K562 (cell line): Measurements from ENCODE around the gene EVI5L. TPM values are rescaled to one million over a fixed set of nuclear protein-coding genes. Genes with fewer than 3 reads are reported as not detected.

ENCODE experiments used
- ATAC-seq: fragments of 200-7000 bp; cut with Tn5 transposase; 3 replicates; pipeline ENCODE4 v1.9.1; 2020; ENCODE audit warnings: moderate library complexity
- BruUV-seq: library from RNA; stranded (reverse); fragments of 400-500 nt; replicated peaks from 2 replicates; lab custom pipeline; 2021; lab: Mats Ljungman, UMichigan
- CTCF ChIA-PET: fragments of 300-600 bp; formaldehyde crosslinking; extraction: SDS; loops from one replicate; lab custom pipeline; 2021; ENCODE audit warnings: low intra/inter-chr PET ratio; lab: Yijun Ruan, JAX
- POLR2A ChIA-PET: fragments of 300-600, 350-650 bp; sonication (Branson Sonifier 250); formaldehyde crosslinking; extraction: SDS; loops from one replicate; lab custom pipeline; 2021; ENCODE audit warnings: antibody characterized with exemption, inconsistent platforms; lab: Yijun Ruan, JAX
- DNase-seq, 4 experiments: peaks; one replicate each; pipeline versions ENCODE4 v3.0.0 to v3.0.0-alpha.2; 2011 to 2018; ENCODE audit warnings: low spot score in 3 of 4, mixed read lengths in 3 of 4; ENCODE audit errors: extremely low read depth in 1 of 4
- FAIRE-seq: peaks from 2 replicates; lab custom pipeline; 2011; peaks lifted over from hg19 to GRCh38; lab: Jason Lieb, UNC
- H2AFZ ChIP-seq: 2 replicates; pipeline ENCODE4 v1.6.0; 2011; ENCODE audit warnings: low read depth, low read length, control low read depth, inconsistent platforms
- H3K27ac ChIP-seq: fragments of 200-600 bp; 3 replicates; pipeline ENCODE4 v1.8.0; 2011; ENCODE audit warnings: low read depth, mild to moderate bottlenecking, control low read depth, inconsistent platforms, low read length, moderate library complexity, mixed read lengths; ENCODE audit errors: extremely low read depth
- H3K27me3 ChIP-seq, 2 experiments: fragments of 300-600 bp in 1 of 2; 2 replicates in 1 of 2; 3 replicates in 1 of 2; pipeline versions ENCODE4 v1.6.0 to v1.8.0; 2011; ENCODE audit warnings: inconsistent platforms in 2 of 2, low read length in 2 of 2, mild to moderate bottlenecking in 1 of 2, mixed read lengths in 1 of 2, moderate library complexity in 1 of 2; ENCODE audit not compliant: control insufficient read depth in 2 of 2, insufficient read depth in 2 of 2
- H3K36me3 ChIP-seq: fragments of 300-600 bp; 3 replicates; pipeline ENCODE4 v1.8.0; 2011; ENCODE audit warnings: mild to moderate bottlenecking, low read length, inconsistent platforms; ENCODE audit not compliant: control insufficient read depth, insufficient read depth
- H3K4me1 ChIP-seq, 2 experiments: fragments of 200-600 bp in 1 of 2; replicated peaks in 1 of 2; 2 replicates in 1 of 2; 3 replicates in 1 of 2; pipeline versions ENCODE4 v1.5.1 to v1.8.0; 2011; ENCODE audit warnings: inconsistent platforms in 2 of 2, low read length in 2 of 2, mild to moderate bottlenecking in 1 of 2, mixed read lengths in 1 of 2, moderate library complexity in 1 of 2; ENCODE audit not compliant: control insufficient read depth in 2 of 2, insufficient read depth in 2 of 2
- H3K4me2 ChIP-seq: 2 replicates; pipeline ENCODE4 v1.6.1; 2011; ENCODE audit warnings: low read length, control low read depth, inconsistent platforms, mixed read lengths; ENCODE audit not compliant: insufficient read depth
- H3K4me3 ChIP-seq: fragments of 200-600 bp; sonication (generic), shearing (Covaris generic); 2 replicates; pipeline ENCODE4 v1.5.1; 2016; ENCODE audit warnings: control low read depth, inconsistent platforms
- H3K79me2 ChIP-seq: fragments of 200-600 bp; 3 replicates; pipeline ENCODE4 v1.8.0; 2011; ENCODE audit warnings: low read length, inconsistent platforms; ENCODE audit not compliant: control insufficient read depth, insufficient read depth
- H3K9ac ChIP-seq, 2 experiments: 2 replicates each; pipeline versions ENCODE4 v1.6.0 to v1.6.1; 2011; ENCODE audit warnings: low read depth in 2 of 2, low read length in 2 of 2, control low read depth in 1 of 2, inconsistent platforms in 1 of 2, mild to moderate bottlenecking in 1 of 2, mixed read lengths in 1 of 2; ENCODE audit not compliant: insufficient read depth in 1 of 2
- H3K9me1 ChIP-seq: one replicate; pipeline ENCODE4 v1.6.0; 2011; ENCODE audit warnings: inconsistent platforms, mild to moderate bottlenecking, low read length, moderate library complexity; ENCODE audit not compliant: control insufficient read depth, insufficient read depth
- H3K9me3 ChIP-seq: replicated peaks from 2 replicates; pipeline ENCODE4 v1.5.1; 2011; ENCODE audit warnings: low read depth, low read length, inconsistent platforms; ENCODE audit not compliant: control insufficient read depth, insufficient read depth
- H4K20me1 ChIP-seq: replicated peaks from 2 replicates; pipeline ENCODE4 v1.6.1; 2011; ENCODE audit warnings: low read length, inconsistent platforms, mixed read lengths; ENCODE audit not compliant: control insufficient read depth, insufficient read depth
- ESRRA ChIP-seq: fragments of 450-650 bp; IDR thresholded peaks from 2 replicates; pipeline ENCODE4 v1.6.1; 2014; ENCODE audit warnings: low read depth, mild to moderate bottlenecking, moderate library complexity, borderline replicate concordance
- RBM15 ChIP-seq: fragments of 200-400 bp; formaldehyde crosslinking; IDR thresholded peaks from 2 replicates; pipeline ENCODE4 v1.6.1; 2018; ENCODE audit warnings: mild to moderate bottlenecking, low read length, moderate library complexity; ENCODE audit not compliant: insufficient read depth
- UBTF ChIP-seq, 2 experiments: IDR thresholded peaks; 2 replicates each; pipeline ENCODE4 v1.6.1; 2012; ENCODE audit warnings: improper control_type of control experiment in 2 of 2, low read depth in 2 of 2, low read length in 2 of 2, borderline replicate concordance in 1 of 2
- ZNF717 ChIP-seq: fragments of 250-450 bp; sonication (Bioruptor Pico); IDR thresholded peaks from 2 replicates; pipeline ENCODE4 v1.5.0; 2021
- WGBS: fragments of 100-300 bp; shearing (Covaris generic); methylation state at CpG from one replicate; pipeline ENCODE4 v1.1.6; 2016; ENCODE audit warnings: low coverage, mixed read lengths; ENCODE audit not compliant: insufficient coverage; ENCODE audit errors: missing lambda C conversion rate; 5-methylcytosine and 5-hydroxymethylcytosine counted together
- in situ Hi-C: fragments of 300-500 bp; cut with MboI; formaldehyde crosslinking; loops from 4 replicates; pipeline ENCODE4 v1.15.0; 2018; ENCODE audit warnings: inconsistent platforms, mixed read lengths
- intact Hi-C: fragments of 100-400 bp; cut with micrococcal nuclease; formaldehyde crosslinking; loops from 2 replicates; pipeline ENCODE4 v1.14.2; 2022
- polyA plus RNA-seq, 8 experiments: library from polyadenylated mRNA; depleted of rRNA in 4 of 8; stranded (reverse) in 5 of 8; unstranded in 3 of 8; fragments of >200 nt; fragmentation: Nextera tagmentation in 2 of 8; fragmentation: Illumina TruSeq in 1 of 8; extraction: Ambion mirVana in 2 of 8; extraction: Trizol in 1 of 8; gene quantifications; 2 replicates each; pipeline versions ENCODE4 v1.2.1 to v1.2.3, GENCODE V29; 2011 to 2014; ENCODE audit warnings: inconsistent platforms in 1 of 8, missing spikeins in 1 of 8
- total RNA-seq, 7 experiments: library from RNA; depleted of rRNA in 6 of 7; stranded (reverse); fragments of >200 nt in 6 of 7; fragmentation: Illumina TruSeq in 2 of 7; extraction: Trizol in 2 of 7; gene quantifications; 2 replicates each; pipeline versions ENCODE4 v1.2.1 to v1.2.3, GENCODE V29; 2011 to 2021; ENCODE audit warnings: low replicate concordance in 1 of 7

The EVI5L gene
- total and polyA plus RNA-seq, 9 of the 15 experiments (the other 6 are each of a cell fraction or from before 2014, with no cell fraction given), result 0.69 to 1.8 (median 1.2) TPM; not detected in 2

GRCh38 chr19:7900401-7900870, 70.4 kb downstream of the EVI5L start (continued):
- TF ChIP-seq UBTF (IDR thresholded peaks at IDR 0.05; ENCODE audit: borderline replicate concordance in 1 of 2, low read depth in 2 of 2, low read length in 2 of 2) (no peak), RBM15 (no peak), ESRRA (no peak)

DNA sequence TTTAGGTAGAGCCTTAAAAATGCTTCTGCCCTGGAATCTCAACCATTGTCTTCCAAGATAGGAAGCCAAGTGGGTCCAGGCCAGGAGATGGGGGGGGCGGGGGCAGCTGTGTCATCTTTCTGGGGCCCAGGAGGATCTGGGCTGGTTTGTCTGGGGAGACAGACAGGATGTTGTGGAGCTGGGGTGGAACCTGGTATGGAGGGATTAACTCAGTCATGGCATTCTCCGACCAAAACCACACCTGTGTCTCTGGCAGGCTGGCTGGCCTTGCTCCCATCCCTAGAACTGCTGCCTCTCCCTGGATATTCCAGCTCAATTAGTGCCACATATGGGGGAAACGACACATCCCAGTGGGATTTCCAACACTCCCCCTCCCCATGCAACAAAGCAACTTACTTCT, 70.9 kb downstream of the EVI5L start:
- DNase-seq (no peak), FAIRE-seq (no peak), ATAC-seq (no peak)
- H3K79me2 ChIP-seq, result peaks cover 33% of the 10 kb centered on the region
- in situ Hi-C loops (no loop called here), intact Hi-C loops (no loop called here)
- peaks cover 31% of the 10 kb centered on the region; the same call in 2 of the 3 replicates for H3K36me3 ChIP-seq
- no peak overlapping the region for H3K4me2 ChIP-seq
- no TSS peak for BruUV-seq
- H3K4me1 ChIP-seq, result peaks cover 13 to 46% of the 10 kb centered on the region in 2 experiments; a peak in 4 of 5 replicates
- H3K9me3 ChIP-seq, result no peaks in the 10 kb centered on the region
- H3K27ac ChIP-seq, result no peak overlapping the region
- no peaks in the 10 kb centered on the region for H3K27me3 ChIP-seq
- H2AFZ ChIP-seq, result no peak overlapping the region
- no peak for TF ChIP-seq ZNF717 (CRISPR knock-in tag)
- no peaks in the 10 kb centered on the region for H4K20me1 ChIP-seq
- POLR2A ChIA-PET, result interaction anchor here (0.5 to 5.3 kb wide), 6 partner anchors 12 to 891 kb away, joined by 3 to 72 read pairs (median 4); partner anchors contain the start of genes LRRC8E and SNAPC2
- H3K9ac ChIP-seq, result no peak overlapping the region
- CTCF ChIA-PET, result interaction anchor here (1.2 kb wide), 1 partner anchor 48 kb away, joined by 3 read pairs; no protein-coding TSS in a partner anchor
- WGBS, result 67% methylated on average over 2 of the region's 3 CpGs
- no peak overlapping the region for H3K4me3 ChIP-seq
- peaks cover 7% of the 10 kb centered on the region for H3K9me1 ChIP-seq
